Measurements from ENCODE around the gene GNAS-AS1.

GNAS-AS1 gene

DNA sequence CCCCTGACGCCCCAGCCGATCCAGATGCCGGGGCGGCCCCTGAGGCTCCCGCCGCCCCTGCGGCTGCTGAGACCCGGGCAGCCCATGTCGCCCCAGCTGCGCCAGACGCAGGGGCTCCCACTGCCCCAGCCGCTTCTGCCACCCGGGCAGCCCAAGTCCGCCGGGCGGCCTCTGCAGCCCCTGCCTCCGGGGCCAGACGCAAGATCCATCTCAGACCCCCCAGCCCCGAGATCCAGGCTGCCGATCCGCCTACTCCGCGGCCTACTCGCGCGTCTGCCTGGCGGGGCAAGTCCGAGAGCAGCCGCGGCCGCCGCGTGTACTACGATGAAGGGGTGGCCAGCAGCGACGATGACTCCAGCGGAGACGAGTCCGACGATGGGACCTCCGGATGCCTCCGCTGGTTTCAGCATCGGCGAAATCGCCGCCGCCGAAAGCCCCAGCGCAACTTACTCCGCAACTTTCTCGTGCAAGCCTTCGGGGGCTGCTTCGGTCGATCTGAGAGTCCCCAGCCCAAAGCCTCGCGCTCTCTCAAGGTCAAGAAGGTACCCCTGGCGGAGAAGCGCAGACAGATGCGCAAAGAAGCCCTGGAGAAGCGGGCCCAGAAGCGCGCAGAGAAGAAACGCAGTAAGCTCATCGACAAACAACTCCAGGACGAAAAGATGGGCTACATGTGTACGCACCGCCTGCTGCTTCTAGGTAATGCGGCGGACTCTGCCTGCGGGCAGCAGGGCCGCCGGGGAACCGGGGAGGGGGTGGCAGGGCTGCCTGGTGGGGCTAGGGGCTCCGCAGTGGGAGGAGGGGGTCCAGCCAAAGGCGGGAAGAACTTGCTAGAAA lies 4.2 kb upstream of the GNAS-AS1 start:
- no peak for TF ChIP-seq CTCF (conservative IDR thresholded peaks at IDR 0.05)
- H3K27ac ChIP-seq: no peak overlapping the region

DNA sequence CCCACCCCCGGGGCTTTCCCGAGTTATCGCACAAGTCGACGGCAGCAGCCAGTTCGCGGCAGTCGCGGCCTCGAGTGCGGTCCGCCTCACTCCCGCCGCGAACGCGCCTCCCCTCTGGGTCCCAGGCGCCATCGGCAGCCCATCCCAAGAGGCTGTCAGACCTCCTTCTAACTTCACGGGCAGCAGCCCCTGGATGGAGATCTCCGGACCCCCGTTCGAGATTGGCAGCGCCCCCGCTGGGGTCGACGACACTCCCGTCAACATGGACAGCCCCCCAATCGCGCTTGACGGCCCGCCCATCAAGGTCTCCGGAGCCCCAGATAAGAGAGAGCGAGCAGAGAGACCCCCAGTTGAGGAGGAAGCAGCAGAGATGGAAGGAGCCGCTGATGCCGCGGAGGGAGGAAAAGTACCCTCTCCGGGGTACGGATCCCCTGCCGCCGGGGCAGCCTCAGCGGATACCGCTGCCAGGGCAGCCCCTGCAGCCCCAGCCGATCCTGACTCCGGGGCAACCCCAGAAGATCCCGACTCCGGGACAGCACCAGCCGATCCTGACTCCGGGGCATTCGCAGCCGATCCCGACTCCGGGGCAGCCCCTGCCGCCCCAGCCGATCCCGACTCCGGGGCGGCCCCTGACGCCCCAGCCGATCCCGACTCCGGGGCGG lies 3.4 kb upstream of the GNAS-AS1 start:
- H3K27ac ChIP-seq: no peak overlapping the region
- no peak for TF ChIP-seq CTCF (conservative IDR thresholded peaks at IDR 0.05)

DNA sequence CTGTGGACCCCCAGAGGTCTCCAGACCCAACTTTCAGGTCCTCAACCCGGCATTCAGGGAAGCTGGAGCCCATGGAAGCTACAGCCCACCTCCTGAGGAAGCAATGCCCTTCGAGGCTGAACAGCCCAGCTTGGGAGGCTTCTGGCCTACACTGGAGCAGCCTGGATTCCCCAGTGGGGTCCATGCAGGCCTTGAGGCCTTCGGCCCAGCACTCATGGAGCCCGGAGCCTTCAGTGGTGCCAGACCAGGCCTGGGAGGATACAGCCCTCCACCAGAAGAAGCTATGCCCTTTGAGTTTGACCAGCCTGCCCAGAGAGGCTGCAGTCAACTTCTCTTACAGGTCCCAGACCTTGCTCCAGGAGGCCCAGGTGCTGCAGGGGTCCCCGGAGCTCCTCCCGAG lies 2.8 kb upstream of the GNAS-AS1 start:
- H3K27ac ChIP-seq: no peak overlapping the region
- TF ChIP-seq CTCF (conservative IDR thresholded peaks at IDR 0.05): no peak

- H3K27ac ChIP-seq: no peak within 1 kb of the TSS
- TF ChIP-seq CTCF (conservative IDR thresholded peaks at IDR 0.05): peak; percentile 43
Measured at GRCh38 chr20:58852543-58853271, 2.0 kb upstream of the GNAS-AS1 start, which contains the start of gene GNAS. Gene GNAS, plus strand, starts transcription at chr20:58852716.

DNA sequence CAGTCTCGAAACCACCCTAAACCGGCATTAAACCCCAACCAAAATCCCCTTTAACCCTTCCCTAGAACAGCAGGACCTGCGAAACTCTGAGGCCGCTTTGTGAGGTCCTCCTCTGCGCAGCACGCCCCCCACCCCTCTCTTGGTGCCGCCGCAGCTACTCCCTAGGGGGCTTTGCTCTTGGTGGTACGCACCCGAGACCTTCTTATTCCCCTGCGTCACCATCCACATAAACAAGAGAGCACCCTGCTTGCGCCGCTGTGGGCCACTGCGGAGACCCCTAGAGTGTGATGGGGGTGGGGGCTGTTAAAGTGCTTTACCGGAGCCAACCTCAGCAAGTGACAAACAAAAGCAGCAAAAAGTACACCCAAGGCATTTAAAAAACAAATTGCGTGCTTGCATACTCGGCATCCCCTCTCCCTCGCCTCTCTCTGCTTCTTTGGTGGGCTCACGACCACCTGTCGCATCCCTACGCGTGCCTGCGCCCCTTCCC lies 1.3 kb upstream of the GNAS-AS1 start:
- H3K27ac ChIP-seq: no peak overlapping the region
- TF ChIP-seq CTCF (conservative IDR thresholded peaks at IDR 0.05): no peak

DNA sequence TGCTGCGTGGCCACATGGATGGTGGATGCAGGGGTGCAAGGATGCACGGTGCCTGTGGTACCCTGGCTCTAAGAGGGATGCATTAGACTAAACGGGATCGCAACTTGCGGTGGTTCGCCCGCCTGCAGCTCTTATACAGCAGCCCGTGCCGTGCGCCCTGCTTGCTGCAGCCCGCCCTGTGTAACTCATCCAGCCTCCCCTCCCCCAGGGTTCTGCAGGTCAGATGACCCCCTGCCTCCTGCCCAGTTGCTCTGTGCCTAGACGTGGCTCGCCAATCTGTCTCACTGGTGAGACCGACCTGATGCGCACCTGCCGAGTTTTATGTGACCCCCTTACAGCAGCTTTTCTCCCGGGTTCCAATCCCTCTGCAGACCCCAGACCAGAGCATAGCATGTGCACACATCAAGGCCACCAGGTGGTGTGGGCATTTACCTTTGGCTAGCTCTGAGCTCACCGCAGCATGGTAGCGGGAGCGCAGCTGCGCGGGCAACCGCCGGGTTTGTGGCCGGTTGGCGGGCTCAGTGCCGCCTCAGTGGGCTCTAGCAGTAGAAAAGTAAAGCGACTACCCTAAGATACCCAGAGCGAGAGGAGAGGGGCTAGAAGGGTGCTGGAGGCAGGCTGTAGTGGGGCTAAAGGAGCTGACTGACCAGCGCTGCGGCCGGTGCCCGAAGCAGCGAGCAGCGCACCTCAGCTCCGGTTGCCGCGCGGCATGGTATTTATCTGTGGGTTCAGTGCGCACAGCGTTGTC lies 693 bp upstream of the GNAS-AS1 start:
- no peak overlapping the region for H3K27ac ChIP-seq
- no peak for TF ChIP-seq CTCF (conservative IDR thresholded peaks at IDR 0.05)
